Hematopoietic multipotent progenitor cell treated with erythropoietin and hydrocortisone succinate and interleukin-3 and kit ligand, for 6 days (in vitro differentiated cells): ENCODE measurements around the gene SLC1A4.
"Not testable (repeated sequence)": the region's sequence is repeated elsewhere in the genome, so short reads cannot be mapped to it uniquely, and the experiment has no call there.

ENCODE experiments used
- DNase-seq: peaks from one replicate; pipeline ENCODE4 v3.0.0-alpha.2; 2015

Gene SLC1A4

GRCh38 chr2:64966017-64966416, 23.2 kb upstream of the SLC1A4 start:
- DNase-seq: no peak

DNA sequence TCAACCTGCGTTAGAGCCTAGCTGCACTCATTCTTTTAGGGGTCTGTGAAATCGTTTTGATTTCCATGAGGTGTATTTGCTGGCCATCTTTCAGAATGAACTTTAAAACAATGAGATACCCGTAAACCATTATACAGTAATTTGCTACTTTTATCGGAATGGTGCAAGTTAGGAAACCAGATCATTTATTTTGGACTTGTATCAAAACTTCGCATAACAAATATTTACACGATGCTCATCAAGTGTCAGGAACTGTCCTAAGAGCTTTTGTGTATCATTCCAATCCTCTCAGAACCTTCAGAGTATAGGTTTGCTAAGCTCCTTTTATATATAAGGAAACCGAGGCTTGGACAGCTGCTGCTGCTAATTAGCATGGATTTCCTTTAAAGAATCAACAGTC, 22.4 kb upstream of the SLC1A4 start:
- DNase-seq: no peak

DNA sequence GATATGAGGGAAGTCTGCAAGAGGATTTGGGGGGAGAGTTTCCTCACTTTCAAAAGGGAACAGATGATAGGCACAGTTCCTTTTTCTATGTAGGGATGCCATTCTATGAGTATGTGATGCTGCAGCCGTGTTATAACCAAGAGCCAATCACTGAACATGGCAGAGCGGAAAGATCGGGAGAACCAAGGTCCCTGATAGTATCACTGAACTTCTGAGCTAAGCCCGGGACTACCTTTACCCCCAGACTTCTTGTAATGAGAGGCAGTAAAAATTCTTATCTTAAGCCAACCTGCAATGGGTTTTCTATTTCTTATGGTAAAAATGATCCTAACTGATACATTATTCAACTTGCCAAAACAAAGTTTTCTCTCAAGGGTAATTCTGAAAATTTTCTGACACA, 21.6 kb upstream of the SLC1A4 start:
- no peak for DNase-seq

GRCh38 chr2:64969086-64969485, 20.1 kb upstream of the SLC1A4 start:
- DNase-seq: not testable (repeated sequence)

DNA sequence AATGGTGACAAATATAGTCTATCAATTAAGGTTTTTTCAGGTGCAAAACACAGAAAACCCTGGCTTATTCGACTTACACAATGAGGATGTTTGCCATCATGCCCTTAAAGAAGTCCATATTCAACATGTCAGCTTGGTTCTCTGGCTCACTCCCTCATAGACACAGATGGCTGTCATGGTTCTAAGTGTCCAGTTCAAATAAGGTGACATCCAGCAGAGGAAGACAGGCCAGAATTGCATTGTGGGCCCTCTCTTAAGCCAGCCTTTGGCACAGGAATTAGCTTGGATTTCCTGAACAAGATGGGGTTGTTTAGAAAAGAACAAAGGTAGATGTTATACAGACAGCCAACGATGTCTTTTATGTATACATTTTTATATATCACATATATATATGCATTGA, 18.7 kb upstream of the SLC1A4 start:
- DNase-seq: no peak

DNA sequence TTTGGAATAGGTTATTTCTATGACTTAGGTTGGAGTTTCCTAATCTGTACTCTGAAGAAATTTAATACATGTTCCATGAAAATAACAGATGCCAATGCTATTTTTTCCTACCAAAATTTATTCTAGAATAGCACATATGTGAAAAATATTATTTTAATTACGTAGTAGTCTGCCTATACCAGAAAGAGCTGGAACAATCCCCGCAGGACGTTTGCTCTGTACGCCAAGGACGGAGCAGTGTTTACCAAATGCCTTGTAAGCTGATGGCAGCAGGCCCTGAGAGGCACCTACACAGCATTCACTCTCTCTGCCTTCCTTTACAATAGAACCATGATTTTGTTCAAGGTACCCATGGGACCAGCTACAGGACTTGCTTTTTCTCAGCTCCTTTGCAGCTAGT, 16.8 kb upstream of the SLC1A4 start:
- DNase-seq: no peak

- DNase-seq: no peak
Measured at GRCh38 chr2:64972876-64973275, 16.3 kb upstream of the SLC1A4 start.

GRCh38 chr2:64975232-64975821, 13.9 kb upstream of the SLC1A4 start:
- DNase-seq: no peak

DNA sequence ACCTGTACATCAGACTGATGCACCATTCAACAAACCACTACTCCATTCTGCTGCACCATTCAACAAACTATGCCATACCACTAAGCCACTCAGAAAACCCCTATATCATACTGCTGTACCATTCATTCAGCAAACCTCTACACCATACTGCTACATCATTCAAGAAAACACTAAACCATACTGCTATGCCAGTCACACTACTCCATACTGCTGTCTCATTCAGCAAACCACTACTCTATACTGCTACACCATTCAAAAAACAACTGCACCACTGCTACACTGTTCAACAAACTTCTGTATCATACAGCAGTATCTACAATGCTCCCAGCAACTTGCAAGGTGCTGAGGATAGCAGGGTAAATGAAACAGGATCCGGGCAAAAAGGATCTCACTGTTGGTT, 12.9 kb upstream of the SLC1A4 start:
- DNase-seq: no peak

GRCh38 chr2:64978514-64979268, 10.5 kb upstream of the SLC1A4 start:
- DNase-seq: peak; percentile 52

DNA sequence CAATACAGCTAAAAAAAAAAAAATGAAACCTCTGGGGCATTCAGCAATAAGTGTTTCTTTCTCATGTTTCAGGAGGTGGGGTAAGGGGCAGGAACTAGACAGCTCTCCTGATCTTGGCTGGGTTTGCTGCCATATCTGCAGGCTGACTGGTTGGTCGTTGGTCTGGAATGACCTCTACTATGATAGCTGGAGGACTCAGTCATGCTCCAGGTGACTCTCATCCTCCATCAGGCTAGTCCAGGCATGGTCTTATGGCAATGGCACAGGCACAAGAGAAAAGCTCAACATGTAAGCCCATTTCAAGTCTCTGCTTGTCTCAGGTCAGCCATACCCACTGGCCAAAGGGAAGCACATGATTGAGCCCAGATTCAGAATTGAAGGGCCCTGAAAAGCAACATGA, 9.5 kb upstream of the SLC1A4 start:
- no peak for DNase-seq

GRCh38 chr2:64980183-64980582, 9.0 kb upstream of the SLC1A4 start:
- DNase-seq: no peak

- DNase-seq: no peak
Measured at GRCh38 chr2:64982311-64982857, 6.8 kb upstream of the SLC1A4 start.

DNA sequence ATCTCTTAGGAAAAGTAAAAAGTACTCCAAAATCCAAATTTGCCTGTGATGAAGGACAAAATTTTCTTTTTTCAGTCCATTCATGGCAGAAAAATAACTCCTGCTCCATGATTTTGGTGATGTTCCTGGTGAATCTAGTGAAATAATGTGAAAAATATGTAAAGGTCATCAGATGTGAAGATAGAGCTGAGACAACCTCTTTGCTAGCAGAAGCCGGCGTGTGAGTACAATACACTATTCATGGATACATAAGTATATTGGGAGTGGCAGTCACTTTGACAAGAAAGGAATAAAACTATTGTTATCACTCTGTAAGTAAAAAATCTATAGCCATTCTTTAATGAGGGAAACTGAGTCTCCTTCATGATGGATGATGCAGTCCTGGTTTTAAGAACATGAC, 6.3 kb upstream of the SLC1A4 start:
- no peak for DNase-seq

DNA sequence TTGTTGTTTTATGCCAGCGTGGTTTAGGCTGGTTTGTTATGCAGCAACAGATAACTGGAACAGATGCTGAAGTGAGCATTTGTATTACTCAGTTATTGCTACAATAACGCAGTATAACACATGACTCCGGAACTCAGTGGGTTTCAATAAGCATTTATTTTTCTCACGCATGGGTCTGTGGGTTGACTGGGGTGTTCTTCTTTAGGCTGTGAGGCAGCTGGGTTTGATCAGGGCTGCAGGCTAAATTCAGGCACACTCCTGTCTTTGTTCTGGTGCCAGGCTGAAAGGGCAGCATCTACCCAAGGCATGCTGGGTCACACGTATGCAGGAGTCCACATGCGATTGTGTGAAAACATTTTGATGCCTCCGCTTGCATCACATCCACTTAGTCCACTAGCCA, 3.8 kb upstream of the SLC1A4 start:
- no peak for DNase-seq

DNA sequence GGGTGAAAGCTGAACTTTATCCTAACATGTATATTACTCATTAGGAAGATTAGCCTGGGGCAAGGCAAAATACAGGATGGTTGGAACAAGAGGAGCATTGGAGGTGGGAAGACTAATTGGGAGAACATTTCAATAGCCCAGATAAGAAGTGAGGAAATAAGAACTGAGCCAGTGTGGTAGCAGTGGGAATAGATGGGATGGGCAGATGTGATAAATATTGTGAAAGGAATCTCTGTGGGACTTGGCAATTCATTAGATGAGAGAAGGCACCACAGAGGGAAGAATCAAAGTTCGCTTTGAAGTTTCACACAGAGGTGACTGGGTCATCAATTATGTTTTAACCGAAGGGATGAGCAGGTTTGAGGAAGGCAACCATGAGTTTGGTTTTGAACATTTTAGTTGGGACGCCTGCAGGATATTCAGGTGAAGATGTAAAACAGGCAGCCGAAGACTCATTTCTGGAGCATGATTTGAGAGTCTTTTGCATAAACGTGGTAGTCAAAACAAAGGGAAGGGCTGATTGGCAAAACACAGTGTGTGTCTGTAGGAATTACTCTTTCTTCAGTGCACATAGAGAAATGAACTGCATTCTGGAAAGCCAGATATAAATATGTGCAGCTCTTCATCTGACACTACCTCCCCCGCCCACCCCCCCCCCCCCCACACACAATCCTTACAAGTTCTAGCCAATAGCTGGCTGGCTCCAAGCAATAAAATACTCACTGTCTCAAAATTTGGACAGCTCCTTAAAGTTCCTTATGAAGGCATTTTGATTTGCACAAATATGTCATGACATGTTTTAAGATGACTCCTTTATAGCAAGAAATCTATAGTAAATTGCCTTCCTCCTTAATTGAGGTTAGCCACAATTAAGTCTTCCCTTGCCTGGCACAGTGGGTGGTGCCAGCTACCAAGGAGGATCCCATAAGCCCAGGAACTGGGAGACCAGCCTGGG, 1.9 kb upstream of the SLC1A4 start:
- peak; percentile 49 for DNase-seq

DNA sequence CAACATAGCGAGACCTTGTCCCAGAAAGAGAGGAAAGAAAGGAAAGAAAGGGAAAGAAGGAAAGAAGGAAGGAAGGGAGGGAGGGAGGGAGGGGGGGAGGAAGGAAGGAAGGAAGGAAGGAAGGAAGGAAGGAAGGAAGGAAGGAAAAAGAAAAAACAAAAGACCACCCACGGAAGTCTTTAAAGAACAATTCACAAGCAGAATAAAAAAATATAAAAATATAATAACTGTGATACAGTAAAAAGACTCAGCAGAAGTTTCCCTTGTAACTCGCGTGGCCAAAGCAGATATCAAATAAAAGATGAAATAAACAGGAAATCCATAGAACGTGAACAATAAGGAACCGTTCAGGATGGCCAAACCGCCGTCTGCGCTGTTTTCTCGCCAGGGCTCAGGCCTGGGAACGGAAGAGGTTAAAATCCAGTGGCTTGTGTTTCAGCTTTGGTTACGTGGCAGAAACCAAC, 1.2 kb upstream of the SLC1A4 start:
- DNase-seq: no peak

- DNase-seq: peak; percentile 86
Measured at GRCh38 chr2:64988420-64989125, 626 bp upstream of the SLC1A4 start.

GRCh38 chr2:64989982-64990614, 899 bp downstream of the SLC1A4 start:
- DNase-seq: peak; percentile 21

DNA sequence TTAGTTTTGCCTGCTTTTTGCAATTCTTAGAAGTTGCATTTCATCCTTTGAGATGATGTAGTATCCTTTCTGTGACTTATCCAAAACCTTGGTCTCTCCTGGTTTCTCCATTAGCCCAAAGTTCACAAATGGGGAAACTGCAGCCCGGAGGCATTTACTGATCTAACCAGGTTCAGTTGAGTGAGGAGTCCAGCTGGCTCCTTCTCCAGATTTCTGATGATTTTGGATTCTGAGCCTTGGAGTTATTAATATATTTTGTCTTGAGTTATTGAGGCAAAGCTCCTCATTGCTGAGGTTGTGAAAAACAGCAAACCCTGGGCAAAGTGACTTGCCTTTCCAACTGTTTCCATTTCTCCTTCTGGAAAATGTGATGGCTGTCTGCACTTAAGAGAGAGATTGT, 1.7 kb downstream of the SLC1A4 start:
- no peak for DNase-seq

GRCh38 chr2:64992218-64992617, 3.0 kb downstream of the SLC1A4 start:
- DNase-seq: no peak

- no peak for DNase-seq
Measured at GRCh38 chr2:64992990-64993389, 3.8 kb downstream of the SLC1A4 start.
